Left ventricle myocardium superior (tissue), 1 donor: Measurements from ENCODE around the gene ZBTB5. TPM values are rescaled to one million over a fixed set of nuclear protein-coding genes. Genes with fewer than 3 reads are reported as not detected.
A peak's percentile ranks its signal among the peaks of the same experiment; 100 is the strongest.

Experiments
- ATAC-seq: fragments of 200-7000 bp; cut with Tn5 transposase; one replicate; pipeline ENCODE4 v1.9.1; 2020; ENCODE audit warnings: mild to moderate bottlenecking, moderate library complexity
- DNase-seq: peaks from one replicate; pipeline ENCODE4 v3.0.0-alpha.2; 2020
- intact Hi-C: fragments of 100-400 bp; cut with micrococcal nuclease; formaldehyde crosslinking; loops from one replicate; pipeline ENCODE4 v1.11.0; 2022
- total RNA-seq: library from RNA; stranded (reverse); fragmentation: NEBNext Ultra II Directional; extraction: Animal tissue kit (Norgen Biotek cat#: 25700); gene quantifications from one replicate; pipeline ENCODE4 v1.2.1, GENCODE V29; 2021
- donor health status: DM: no; HTN: yes; CAD: no; lungs with severe emphysema.

ZBTB5 gene
- total RNA-seq, 1 donor from 2014 or later: 5.2 TPM

DNA sequence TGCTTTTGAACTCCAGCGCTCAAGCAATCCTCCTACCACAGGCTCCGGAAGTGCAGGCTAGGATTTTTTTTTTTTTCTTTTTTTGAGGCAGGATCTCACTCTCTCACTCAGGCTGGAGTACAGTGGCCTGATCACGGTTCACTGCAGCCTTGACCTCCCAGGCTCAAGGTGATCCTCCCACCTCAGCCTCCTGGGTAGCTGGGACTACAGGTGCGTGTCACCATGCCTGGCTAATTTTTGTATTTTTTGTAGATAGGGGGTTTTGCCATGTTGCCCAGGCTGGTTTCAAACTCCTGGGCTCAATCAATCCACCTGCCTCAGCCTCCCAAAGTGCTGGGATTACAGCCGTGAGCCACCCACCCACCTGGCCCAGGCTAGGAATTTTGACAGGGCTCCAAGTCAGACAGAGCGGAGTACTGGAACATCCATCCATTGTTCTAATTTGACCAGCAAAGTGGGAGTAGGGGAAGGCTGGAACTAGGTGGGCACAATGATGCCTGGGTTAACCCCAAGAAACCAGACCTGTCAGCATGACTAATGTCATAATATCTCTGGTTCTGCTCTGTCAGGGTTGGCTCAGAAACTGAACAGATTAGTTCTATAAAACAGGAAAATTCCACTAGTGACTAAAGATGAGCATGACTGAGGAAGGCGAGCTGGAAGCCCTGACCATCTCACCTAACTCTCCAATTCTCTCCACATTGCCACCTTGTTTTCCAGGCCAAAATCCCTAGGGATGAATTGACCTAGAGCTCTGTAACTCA is 9.2 kb downstream of the ZBTB5 start:
- intact Hi-C loops: no loop called here
- ATAC-seq (no peak), DNase-seq (no peak)

DNA sequence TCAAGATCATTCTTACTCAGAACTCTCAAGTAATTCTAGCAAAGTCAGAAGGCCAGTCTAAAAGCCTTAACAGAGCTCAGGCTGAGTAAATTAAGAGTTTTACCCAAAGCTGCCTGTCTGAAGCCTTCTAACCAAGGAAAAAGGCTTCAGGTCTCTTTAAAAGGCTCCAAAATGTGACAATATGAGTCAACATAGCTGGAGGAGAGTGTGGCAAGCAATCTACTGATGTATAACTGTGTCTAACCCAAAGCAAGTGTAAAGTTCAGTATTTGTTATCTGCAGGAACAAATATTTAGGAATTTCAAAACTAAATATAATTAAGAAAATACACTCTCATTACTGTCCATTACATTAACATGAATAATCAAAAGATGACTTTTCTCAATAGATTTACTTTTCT is 11.0 kb downstream of the ZBTB5 start:
- DNase-seq (no peak), ATAC-seq (no peak)
- intact Hi-C loops: no loop called here

DNA sequence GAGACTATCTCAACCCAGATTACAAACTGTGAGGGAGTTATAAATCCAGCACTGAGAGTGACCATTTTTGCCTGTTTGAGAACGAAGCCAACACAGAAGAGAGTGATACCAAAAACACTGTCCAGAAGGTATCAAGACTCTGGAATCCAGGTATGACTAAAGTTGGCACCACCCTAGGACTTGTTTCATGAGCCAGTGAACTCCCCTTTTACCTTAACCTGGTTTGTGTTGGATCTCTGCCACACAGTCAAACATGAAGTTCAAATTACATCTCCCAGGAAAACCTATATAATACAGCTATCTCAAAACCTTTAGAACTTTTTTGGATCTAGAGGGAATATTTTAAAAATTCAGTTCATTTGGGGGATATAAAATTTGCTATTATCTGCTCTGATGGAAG is 11.4 kb downstream of the ZBTB5 start:
- ATAC-seq (no peak), DNase-seq (no peak)

DNA sequence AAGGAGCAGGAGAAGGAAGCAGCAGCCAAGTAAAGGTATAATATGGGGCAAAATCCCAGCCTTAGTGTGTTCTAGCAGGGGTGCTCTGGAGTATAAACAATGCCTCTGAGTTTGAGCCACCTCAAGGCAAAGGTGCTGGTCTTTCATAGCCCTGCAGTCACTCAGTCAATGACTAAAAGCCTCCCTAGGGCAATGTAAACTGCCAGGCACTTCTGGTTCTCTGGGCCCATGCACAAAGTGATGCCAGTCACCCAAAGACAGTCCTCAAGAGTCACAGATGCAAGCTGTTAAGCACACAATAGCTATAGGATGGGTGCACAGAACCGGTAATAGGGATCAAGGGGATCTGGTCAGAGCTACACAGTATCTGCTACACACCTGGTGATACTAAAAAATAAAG is 12.6 kb downstream of the ZBTB5 start:
- no peak for ATAC-seq
- intact Hi-C loops: no loop called here
- DNase-seq: no peak

More for the DNA sequence above, 11.4 kb downstream of the ZBTB5 start:
- intact Hi-C loops: no loop called here

DNA sequence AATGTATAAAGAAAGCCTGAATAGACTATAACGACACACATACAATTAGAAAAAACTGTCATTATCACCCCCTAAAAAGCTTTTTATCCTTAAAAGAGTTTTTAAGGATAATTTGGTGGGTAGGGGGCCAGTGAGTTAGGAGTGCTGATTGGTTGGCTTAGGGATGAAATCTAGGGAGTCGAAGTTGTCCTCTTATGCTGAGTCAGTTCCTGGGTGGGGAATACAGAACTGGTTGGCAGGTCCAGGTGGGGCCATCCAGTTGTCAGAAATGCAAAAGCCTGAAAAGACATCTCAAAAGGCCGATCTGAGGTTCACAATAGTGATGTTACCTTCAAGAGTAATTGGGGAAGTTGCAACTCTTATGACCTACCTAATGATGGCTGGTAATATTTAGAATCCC is 13.6 kb downstream of the ZBTB5 start:
- ATAC-seq (no peak), DNase-seq (no peak)
- intact Hi-C loops: no loop called here

DNA sequence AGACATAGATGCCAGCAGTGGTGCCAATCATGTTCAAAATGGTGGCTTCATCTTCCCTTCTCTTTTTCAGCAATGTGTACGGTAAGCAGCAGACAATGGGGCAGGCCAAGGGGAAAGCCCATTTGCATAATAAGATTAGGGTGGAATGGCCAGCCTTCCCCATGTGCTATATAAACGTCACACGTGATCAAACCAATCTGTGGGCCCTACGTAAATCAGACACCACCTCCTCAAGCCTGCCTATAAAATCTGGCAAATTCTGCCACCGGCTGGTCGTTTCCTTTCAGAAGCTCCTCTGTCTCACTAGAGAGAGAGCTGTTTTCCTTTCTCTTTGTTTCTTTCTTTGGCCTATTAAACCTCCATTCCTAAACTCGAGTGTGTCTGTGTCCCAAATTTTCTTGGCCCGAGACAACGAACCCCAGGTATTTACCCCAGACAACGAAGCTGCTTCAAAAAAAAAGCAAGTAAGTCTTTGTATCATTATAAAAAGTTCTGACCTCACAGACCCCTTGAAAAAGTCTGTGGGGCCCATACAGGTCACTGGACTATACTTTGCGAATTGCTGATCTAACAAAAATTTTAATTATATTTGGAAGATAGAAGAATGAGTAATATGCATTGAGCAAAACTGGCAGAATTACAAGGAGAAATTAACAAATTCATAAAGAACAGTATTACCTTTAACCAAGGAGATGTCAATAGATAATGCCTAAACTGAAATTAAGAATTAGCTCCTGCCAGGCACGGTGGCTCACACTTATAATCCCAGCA is 15.2 kb downstream of the ZBTB5 start:
- intact Hi-C loops: no loop called here
- DNase-seq (no peak), ATAC-seq (no peak)

DNA sequence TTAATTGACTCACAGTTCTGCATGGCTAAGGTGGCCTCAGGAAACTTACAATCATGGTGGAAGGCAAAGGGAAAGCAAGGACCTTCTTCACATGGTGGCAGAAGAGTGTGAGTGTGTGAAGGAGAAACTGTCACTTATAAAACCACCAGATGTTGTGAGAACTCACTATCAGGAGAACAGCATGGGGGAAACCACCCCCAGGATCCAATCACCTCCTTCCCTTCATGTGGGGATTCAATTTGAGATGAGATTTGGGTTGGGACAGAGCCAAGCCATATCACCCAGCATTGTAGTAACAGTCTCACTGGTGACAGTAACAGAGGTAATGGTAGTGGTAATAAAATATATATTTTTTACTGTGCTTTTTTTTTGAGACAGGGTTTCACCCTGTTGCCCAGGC is 18.1 kb downstream of the ZBTB5 start:
- DNase-seq (no peak), ATAC-seq (no peak)
- intact Hi-C loops: no loop called here

DNA sequence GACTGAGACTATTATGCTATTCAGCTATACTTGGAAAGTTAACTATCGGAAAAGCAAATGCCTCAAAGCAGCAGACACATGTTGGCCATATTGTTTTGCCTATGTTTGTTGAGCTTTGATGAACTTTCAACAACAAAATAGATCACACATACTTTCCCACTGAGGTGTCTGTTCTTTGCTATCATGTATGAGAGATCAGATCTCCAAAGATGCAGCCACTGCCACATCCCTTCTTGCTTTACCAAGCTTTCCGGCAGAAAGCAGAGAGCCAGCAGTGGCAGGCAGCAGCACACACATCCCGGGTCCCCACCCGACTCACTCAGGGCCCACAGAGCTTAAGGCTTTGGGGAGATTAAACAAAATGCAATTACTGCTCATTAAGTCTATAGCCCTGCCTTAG is 18.8 kb downstream of the ZBTB5 start:
- DNase-seq (no peak), ATAC-seq (no peak)
- intact Hi-C loops: no loop called here

DNA sequence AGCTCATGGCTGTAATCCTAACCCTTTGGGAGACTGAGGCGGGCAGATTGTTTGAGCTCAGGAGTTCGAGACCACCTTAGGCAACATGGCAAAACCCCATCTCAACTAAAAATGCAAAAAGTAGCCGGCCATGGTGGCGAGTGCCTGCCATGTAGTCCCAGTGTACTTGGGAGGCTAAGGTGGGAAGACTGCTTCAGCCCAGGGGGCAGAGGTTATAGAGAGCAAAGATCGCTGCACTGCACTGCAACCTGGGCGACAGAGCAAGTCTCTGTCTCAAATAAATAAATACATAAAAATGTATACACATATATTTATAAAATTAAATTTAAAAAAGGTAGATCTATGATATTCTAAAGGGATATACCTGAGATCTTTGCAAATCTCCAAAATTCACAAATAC is 19.4 kb downstream of the ZBTB5 start:
- DNase-seq (no peak), ATAC-seq (no peak)
- intact Hi-C loops: no loop called here

DNA sequence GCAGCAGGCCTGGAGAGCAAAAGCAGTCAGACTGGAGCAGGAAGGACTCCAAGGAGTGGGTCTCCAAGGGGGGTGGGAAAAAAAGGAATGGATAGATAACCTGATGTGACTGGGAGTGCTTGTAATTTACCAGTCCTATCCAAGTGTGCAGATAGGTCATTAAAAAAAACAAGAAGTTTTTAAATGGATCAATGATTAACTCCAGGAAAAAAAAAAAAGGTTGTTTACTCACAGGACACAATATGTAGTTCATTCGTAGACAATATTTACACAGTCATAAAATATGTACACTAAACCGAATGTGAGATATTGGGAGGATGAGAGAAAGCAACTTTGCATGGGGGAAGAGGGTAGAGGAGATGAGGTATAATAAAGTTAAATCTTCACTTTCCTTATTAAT is 20.4 kb downstream of the ZBTB5 start:
- intact Hi-C loops: no loop called here
- DNase-seq: no peak
- ATAC-seq: no peak

DNA sequence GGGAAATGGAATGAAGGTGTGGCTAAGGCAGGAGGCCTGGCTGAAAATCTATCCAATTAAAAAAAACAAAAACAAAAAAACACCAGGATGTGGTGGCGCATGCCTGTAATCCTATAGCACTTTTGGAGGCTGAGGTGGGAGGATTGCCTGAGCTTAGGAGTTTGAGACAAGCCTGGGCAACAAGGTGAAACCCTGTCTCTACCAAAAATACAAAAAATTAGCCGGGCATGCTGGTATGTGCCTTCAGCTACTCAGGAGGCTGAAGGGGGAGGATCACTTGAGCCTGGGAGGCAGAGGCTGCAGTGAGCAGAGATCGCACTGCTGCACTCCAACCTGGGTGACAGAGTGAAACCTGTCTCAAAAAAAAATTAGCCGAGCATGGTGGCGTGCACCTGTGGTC is 21.7 kb downstream of the ZBTB5 start:
- ATAC-seq: no peak
- no peak for DNase-seq
- intact Hi-C loops: no loop called here

DNA sequence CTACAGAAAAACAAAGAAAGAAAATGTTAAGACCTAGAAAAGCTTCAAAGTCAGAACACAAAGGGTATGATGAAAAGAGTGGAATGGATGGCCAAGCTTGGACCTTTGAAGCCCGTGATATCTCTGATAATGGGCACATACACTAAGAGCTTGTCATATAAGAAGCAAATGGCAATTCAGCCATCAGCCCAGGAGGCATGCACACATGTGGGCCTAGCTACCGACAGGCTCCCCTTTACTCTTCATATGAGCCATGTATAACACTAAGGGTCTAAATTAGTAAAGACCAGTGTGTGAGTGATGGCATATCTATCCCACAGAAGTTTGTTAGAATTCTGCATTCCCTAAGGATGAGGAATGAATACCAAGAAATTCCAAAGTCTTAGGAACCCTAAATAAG is 22.7 kb downstream of the ZBTB5 start:
- intact Hi-C loops: no loop called here
- no peak for DNase-seq
- ATAC-seq: no peak

DNA sequence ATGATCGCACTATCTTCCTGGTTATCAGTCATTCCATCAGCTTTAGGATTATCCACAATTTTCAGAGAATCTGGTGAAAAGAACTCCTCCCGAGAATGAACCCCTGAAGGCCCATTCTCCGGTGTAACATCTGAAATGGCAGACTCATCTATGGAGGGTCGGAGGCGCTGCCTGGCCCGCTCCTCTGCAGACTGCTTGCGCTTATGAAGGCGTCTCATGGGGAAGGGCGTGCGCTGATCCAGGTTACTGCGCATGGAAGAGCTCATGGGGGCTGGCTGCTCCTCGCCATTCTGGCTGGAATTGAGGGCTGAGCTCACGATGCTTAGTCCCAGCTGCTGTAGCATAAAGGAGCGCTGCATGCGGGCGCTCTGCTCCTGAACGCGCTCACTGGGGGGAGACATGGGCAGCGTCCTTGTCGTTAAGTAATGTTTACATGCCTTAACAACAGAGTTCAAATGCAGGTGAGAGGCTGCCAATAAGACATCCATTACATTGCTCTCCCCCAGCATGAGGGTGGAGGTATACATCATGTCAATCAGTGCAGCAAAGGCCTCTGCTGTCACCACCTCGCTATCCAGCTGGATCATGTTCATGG is 23.4 kb downstream of the ZBTB5 start:
- ATAC-seq (no peak), DNase-seq (no peak)
- intact Hi-C loops: no loop called here

DNA sequence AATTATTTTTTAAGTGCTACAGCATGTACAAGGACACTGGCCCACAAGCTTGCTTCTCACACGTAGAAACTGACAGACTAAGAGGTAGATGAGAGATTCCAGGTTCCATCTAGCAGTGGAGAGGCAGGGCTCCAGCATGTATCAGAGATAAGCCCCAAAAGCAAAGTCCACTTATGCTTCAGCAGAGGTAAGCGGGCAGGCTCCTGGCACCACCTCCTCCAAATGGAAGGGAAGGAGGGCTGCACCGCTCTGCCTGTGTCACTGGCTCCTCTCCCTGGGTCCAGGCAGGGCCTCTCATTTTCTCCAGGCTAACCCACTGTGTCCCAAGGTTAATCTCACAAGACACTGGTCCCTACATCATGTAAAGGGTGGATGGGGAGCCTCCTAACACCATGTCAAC is 26.9 kb downstream of the ZBTB5 start:
- intact Hi-C loops: no loop called here
- DNase-seq (peak; percentile 50), ATAC-seq (peak; percentile 57)

DNA sequence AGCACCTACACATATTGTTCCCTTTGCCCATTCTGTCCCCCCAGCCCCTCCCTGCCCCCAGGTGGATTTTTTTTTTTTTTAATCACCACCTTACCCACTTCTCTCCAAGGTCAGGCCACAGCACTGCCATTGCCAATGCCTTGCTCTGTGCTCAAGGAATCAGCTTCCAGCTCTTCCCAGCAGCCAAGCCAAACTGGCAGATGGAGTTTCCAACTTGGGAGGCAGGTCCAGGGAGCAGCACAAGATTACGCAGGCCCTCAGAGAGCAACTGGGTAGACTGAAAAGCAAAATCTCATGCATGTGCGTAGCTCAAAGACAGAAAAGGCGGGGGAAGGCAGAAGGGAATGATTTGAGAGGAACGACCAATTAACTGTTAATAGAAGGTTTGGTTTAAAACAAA is 27.6 kb downstream of the ZBTB5 start:
- intact Hi-C loops: no loop called here
- DNase-seq: no peak
- ATAC-seq: peak; percentile 45

DNA sequence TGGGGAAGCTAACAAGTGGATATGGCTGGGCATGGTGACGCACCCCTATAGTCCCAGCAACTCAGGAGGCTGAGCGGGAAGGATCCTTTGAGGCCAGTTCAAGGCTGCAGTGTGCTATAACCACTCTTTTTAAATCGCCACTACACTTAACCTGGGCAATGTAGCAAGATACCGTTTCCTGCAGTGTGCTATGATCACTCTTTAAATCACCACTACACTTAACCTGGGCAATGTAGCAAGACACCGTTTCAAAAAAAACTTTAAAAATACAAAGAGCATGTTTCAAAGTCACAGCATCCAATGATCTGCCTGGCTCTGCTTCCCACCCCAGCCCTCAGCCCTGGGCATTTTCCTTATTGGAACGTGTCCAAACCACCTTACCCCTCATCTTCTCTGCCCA is 28.2 kb downstream of the ZBTB5 start:
- no peak for DNase-seq
- ATAC-seq: no peak
- intact Hi-C loops: no loop called here

DNA sequence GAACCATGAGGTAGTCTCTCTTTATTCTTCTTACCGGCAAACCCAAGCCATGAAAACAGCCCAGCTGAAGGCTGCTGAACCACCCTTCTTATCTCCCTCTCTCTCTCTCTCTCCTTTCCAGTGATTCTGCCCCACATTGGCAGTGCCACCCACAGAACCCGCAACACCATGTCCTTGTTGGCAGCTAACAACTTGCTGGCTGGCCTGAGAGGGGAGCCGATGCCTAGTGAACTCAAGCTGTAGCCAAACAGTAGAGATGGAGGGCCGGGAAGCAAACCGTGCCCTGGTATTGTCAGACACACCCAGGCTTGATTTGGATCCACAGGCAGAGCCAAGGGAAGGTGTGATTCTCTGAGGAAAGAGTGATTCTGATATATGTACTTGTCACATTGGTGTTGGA is 28.7 kb downstream of the ZBTB5 start:
- intact Hi-C loops: no loop called here
- peak; percentile 70 for ATAC-seq
- DNase-seq: peak; percentile 55

DNA sequence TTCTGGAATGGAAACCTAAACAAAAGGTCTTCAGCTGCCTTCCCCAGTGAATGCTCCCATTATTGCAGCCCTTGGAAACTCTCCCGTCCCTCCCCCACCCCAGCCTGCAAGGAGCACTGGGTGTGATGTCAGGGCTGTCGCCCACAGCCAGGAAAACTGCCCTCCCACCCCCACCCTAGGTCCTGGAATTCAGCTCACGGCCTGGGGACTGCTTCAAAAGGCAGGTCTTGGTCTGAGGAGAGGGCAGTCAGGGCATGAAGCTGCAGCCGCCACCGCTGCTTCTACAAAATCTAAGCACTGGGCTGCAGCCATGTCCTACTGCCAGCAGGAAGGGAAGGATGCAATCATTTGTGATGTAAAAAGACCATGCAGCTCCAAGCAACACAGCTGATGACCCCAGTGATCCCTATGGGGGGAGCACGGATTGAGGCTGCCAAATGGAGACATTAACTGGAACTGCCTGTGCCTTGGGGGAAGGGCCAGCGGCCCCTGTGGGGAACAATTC is 31.3 kb downstream of the ZBTB5 start:
- peak; percentile 40 for DNase-seq
- intact Hi-C loops: no loop called here
- ATAC-seq: peak; percentile 17

DNA sequence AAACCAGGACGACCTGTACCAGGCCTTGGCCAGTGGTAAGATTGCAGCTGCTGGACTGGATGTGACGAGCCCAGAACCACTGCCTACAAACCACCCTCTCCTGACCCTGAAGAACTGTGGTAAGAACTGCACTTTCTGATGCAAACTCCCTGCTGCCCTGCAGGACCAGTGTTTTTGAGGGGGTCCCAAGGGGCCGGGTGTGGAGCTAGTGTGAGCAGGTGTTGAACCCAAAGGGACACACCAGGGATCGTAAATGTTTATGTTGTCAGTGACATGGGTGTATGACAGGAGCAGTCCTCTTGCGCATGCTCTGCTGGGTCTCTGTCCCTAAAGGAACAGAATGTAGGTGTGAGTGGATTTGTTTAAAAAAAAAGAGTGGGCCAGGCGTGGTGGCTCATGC is 33.2 kb downstream of the ZBTB5 start:
- intact Hi-C loops: no loop called here
- ATAC-seq (no peak), DNase-seq (no peak)

DNA sequence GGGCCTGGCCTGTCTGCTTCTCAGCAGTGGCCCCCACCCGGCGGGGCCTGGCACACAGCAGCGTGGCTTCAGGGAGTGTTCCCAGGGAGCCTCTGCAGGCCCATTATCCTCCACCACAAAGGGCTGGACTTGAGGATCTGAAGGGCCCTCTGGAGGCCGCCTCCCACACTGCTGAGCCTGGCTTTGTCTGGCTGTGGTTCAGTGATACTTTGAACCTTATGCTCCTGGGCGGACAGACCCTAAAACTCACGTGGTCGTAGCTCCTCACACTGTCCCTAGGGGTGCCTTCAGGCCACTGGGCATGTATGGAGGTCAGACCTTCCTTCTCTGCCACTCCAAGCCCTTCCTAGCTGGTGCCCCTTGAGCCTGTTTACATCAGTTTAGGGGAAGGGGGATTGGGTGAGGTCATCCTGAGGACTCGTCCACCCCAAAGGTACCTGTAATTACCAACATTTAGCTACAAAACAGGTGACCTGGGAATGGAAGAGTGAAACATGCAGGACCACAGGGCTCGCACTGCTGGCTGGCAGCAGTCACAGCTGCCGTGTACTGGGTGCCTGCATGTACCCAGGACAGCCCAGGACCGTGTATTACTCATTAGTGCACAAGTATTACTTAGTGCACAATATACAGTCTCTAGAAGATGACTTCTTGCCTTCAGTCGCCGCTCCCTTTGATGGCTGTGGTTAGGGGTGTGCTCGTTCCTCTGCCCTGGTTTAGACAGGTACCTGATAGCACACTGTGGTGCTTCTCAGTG is 34.2 kb downstream of the ZBTB5 start:
- peak; percentile 13 for ATAC-seq
- intact Hi-C loops: no loop called here

More for the DNA sequence above, 34.2 kb downstream of the ZBTB5 start:
- no peak for DNase-seq
